OCI-LY1 (cell line): ENCODE results near the gene SLAIN1.

Experiments used
- H2AFZ ChIP-seq: fragments of 200-600 bp; sonication (generic), shearing (Covaris generic); 2 replicates; pipeline ENCODE4 v1.6.0; 2014; ENCODE audit warnings: antibody characterized with exemption, mild to moderate bottlenecking, low read length
- H3F3A ChIP-seq: fragments of 200-600 bp; sonication (generic), shearing (Covaris generic); 2 replicates; pipeline ENCODE4 v1.6.0; 2014; ENCODE audit warnings: mild to moderate bottlenecking, antibody characterized with exemption, low read length, moderate library complexity; ENCODE audit not compliant: insufficient read depth
- H3K27ac ChIP-seq: fragments of 200-600 bp; sonication (generic); 2 replicates; pipeline ENCODE4 v1.5.1; 2014; ENCODE audit warnings: low read length, mixed run types, mild to moderate bottlenecking, low read depth; ENCODE audit not compliant: poor library complexity, severe bottlenecking
- H3K27me3 ChIP-seq: fragments of 200-600 bp; sonication (generic); 2 replicates; pipeline ENCODE4 v1.6.0; 2014; ENCODE audit warnings: antibody characterized with exemption, mild to moderate bottlenecking, low read length, moderate library complexity; ENCODE audit not compliant: insufficient read depth
- H3K36me3 ChIP-seq: fragments of 200-600 bp; sonication (generic); 2 replicates; pipeline ENCODE4 v1.6.1; 2014; ENCODE audit warnings: mild to moderate bottlenecking, antibody characterized with exemption, low read length, moderate library complexity, mixed read lengths; ENCODE audit not compliant: insufficient read depth
- H3K4me1 ChIP-seq: fragments of 200-600 bp; sonication (generic); 2 replicates; pipeline ENCODE4 v1.5.1; 2014; ENCODE audit warnings: mild to moderate bottlenecking, low read length, moderate library complexity; ENCODE audit not compliant: insufficient read depth, severe bottlenecking
- H3K4me2 ChIP-seq: fragments of 200-600 bp; sonication (generic), shearing (Covaris generic); 2 replicates; pipeline ENCODE4 v1.6.1; 2014; ENCODE audit warnings: low read length
- H3K4me3 ChIP-seq: fragments of 200-600 bp; sonication (generic); 2 replicates; pipeline ENCODE4 v1.5.1; 2014; ENCODE audit warnings: low read length, low read depth, mild to moderate bottlenecking, mixed read lengths; ENCODE audit not compliant: poor library complexity, severe bottlenecking
- H3K79me2 ChIP-seq: fragments of 200-600 bp; shearing (Covaris generic); 2 replicates; pipeline ENCODE4 v1.6.1; 2016; ENCODE audit warnings: mixed run types, low read length, mixed read lengths; ENCODE audit not compliant: insufficient read depth
- H3K9ac ChIP-seq: fragments of 200-600 bp; sonication (generic), shearing (Covaris generic); 2 replicates; pipeline ENCODE4 v1.6.1; 2014; ENCODE audit warnings: mild to moderate bottlenecking, low read length, mixed read lengths
- H3K9me2 ChIP-seq: fragments of 200-600 bp; sonication (generic), shearing (Covaris generic); 2 replicates; pipeline ENCODE4 v1.6.1; 2014; ENCODE audit warnings: low read depth, mild to moderate bottlenecking, low read length, mixed read lengths
- H3K9me3 ChIP-seq: fragments of 200-600 bp; shearing (Covaris generic); 2 replicates; pipeline ENCODE4 v1.6.1; 2014; ENCODE audit warnings: low read length, mixed read lengths
- H4K20me1 ChIP-seq: fragments of 200-600 bp; sonication (generic), shearing (Covaris generic); 2 replicates; pipeline ENCODE4 v1.6.0; 2016; ENCODE audit warnings: mild to moderate bottlenecking, low read length; ENCODE audit not compliant: insufficient read depth
- CTCF ChIP-seq: fragments of 200-600 bp; sonication (generic), shearing (Covaris generic); IDR thresholded peaks from 2 replicates; pipeline ENCODE4 v1.5.1; 2017; ENCODE audit warnings: mild to moderate bottlenecking, antibody characterized with exemption, low read length, moderate library complexity, mixed read lengths
- EZH2 ChIP-seq: fragments of 200-600 bp; sonication (generic), shearing (Covaris generic); IDR thresholded peaks from 2 replicates; pipeline ENCODE4 v1.8.0; 2017; ENCODE audit warnings: borderline replicate concordance, mixed run types, mild to moderate bottlenecking, antibody characterized with exemption, low read length, moderate library complexity, mixed read lengths

Gene SLAIN1

GRCh38 chr13:77714119-77714755 lies 16.8 kb downstream of the SLAIN1 start:
- H3K27ac ChIP-seq = no peak overlapping the region
- TF ChIP-seq EZH2 (no peak), CTCF (no peak)
- peaks cover 12% of the 10 kb centered on the region for H3K4me1 ChIP-seq
- H3K4me2 ChIP-seq = no peak overlapping the region
- H3K27me3 ChIP-seq = no peaks in the 10 kb centered on the region
- H4K20me1 ChIP-seq = no peaks in the 10 kb centered on the region
- no peak overlapping the region for H2AFZ ChIP-seq
- no peak overlapping the region for H3K9ac ChIP-seq
- no peaks in the 10 kb centered on the region for H3K9me3 ChIP-seq
- peaks cover under 1% of the 10 kb centered on the region; the same call in 1 of the 2 replicates for H3K36me3 ChIP-seq
- no peaks in the 10 kb centered on the region for H3K9me2 ChIP-seq
- H3K79me2 ChIP-seq = peaks cover 26% of the 10 kb centered on the region
- H3K4me3 ChIP-seq = no peak overlapping the region
- no peaks in the 10 kb centered on the region for H3F3A ChIP-seq

- H2AFZ ChIP-seq = no peak overlapping the region
- H3F3A ChIP-seq = no peaks in the 10 kb centered on the region
- H3K27me3 ChIP-seq = no peaks in the 10 kb centered on the region
- H3K9ac ChIP-seq = no peak overlapping the region
- no peaks in the 10 kb centered on the region for H3K9me2 ChIP-seq
- H3K9me3 ChIP-seq = no peaks in the 10 kb centered on the region
- H3K4me3 ChIP-seq = no peak overlapping the region
- peaks cover 15% of the 10 kb centered on the region for H3K4me1 ChIP-seq
- no peaks in the 10 kb centered on the region for H4K20me1 ChIP-seq
- H3K79me2 ChIP-seq = peaks cover 26% of the 10 kb centered on the region
- no peak overlapping the region for H3K27ac ChIP-seq
- peaks cover 12% of the 10 kb centered on the region; the same call in 1 of the 2 replicates for H3K36me3 ChIP-seq
- TF ChIP-seq EZH2 (no peak), CTCF (no peak)
- H3K4me2 ChIP-seq = no peak overlapping the region
Observed at GRCh38 chr13:77715233-77715891, 17.9 kb downstream of the SLAIN1 start.

GRCh38 chr13:77716692-77717091 lies 19.2 kb downstream of the SLAIN1 start:
- Histone ChIP-seq H3F3A (no peaks in the 10 kb centered on the region), H2AFZ (no peak overlapping the region), H3K79me2 (peaks cover 26% of the 10 kb centered on the region), H3K4me2 (no peak overlapping the region), H3K4me3 (no peak overlapping the region), H3K27me3 (no peaks in the 10 kb centered on the region), H3K9ac (no peak overlapping the region), H3K4me1 (peaks cover 15% of the 10 kb centered on the region), H3K9me3 (no peaks in the 10 kb centered on the region), H3K27ac (no peak overlapping the region), H3K36me3 (peaks cover 25% of the 10 kb centered on the region), H4K20me1 (no peaks in the 10 kb centered on the region), H3K9me2 (no peaks in the 10 kb centered on the region)
- no peak for TF ChIP-seq CTCF
- TF ChIP-seq EZH2 = no peak
